NCI-H2081 treated with DMSO at 0.1 percent for 48 hours (cell line): Measurements from ENCODE around the gene EDA2R.

ENCODE experiments used
- DNase-seq: peaks from one replicate; lab custom pipeline; 2025; lab: John Stamatoyannopoulos, UW

EDA2R gene

GRCh38 chrX:66638591-66639500, at the start of gene EDA2R:
Gene EDA2R, minus strand, starts transcription at chrX:66639078. Its CDS starts 23,058 bp downstream, at chrX:66616020.
- no peak for DNase-seq

- DNase-seq: no peak
Measured at GRCh38 chrX:66684196-66684595, 45.3 kb upstream of the EDA2R start.

GRCh38 chrX:66680451-66680850, 41.6 kb upstream of the EDA2R start:
- no peak for DNase-seq

- no peak for DNase-seq
Measured at GRCh38 chrX:66677430-66677829, 38.6 kb upstream of the EDA2R start.

- DNase-seq: no peak
Measured at GRCh38 chrX:66676990-66677389, 38.1 kb upstream of the EDA2R start.

GRCh38 chrX:66676413-66676812, 37.5 kb upstream of the EDA2R start:
- no peak for DNase-seq

- DNase-seq: no peak
Measured at GRCh38 chrX:66675541-66675940, 36.7 kb upstream of the EDA2R start.

GRCh38 chrX:66674506-66674905, 35.6 kb upstream of the EDA2R start:
- DNase-seq: no peak

- DNase-seq: no peak
Measured at GRCh38 chrX:66672106-66672505, 33.2 kb upstream of the EDA2R start.

GRCh38 chrX:66654411-66654810, 15.5 kb upstream of the EDA2R start:
- DNase-seq: no peak

GRCh38 chrX:66635360-66635759, 3.5 kb downstream of the EDA2R start:
- no peak for DNase-seq

- no peak for DNase-seq
Measured at GRCh38 chrX:66634272-66634671, 4.6 kb downstream of the EDA2R start.

GRCh38 chrX:66633541-66633940, 5.3 kb downstream of the EDA2R start:
- DNase-seq: no peak

GRCh38 chrX:66632981-66633380, 5.9 kb downstream of the EDA2R start:
- no peak for DNase-seq

- no peak for DNase-seq
Measured at GRCh38 chrX:66632473-66632872, 6.4 kb downstream of the EDA2R start.

GRCh38 chrX:66625525-66625924, 13.4 kb downstream of the EDA2R start:
- no peak for DNase-seq

GRCh38 chrX:66622209-66622608, 16.7 kb downstream of the EDA2R start:
- DNase-seq: no peak

GRCh38 chrX:66616944-66617343, 21.9 kb downstream of the EDA2R start:
- no peak for DNase-seq

GRCh38 chrX:66602381-66602938, 36.4 kb downstream of the EDA2R start:
- no peak for DNase-seq

GRCh38 chrX:66601522-66601921, 37.4 kb downstream of the EDA2R start:
- no peak for DNase-seq

GRCh38 chrX:66579219-66579618, 59.7 kb downstream of the EDA2R start:
- DNase-seq: no peak

GRCh38 chrX:66553973-66554372, 84.9 kb downstream of the EDA2R start:
- no peak for DNase-seq

- DNase-seq: no peak
Measured at GRCh38 chrX:66547847-66548369, 91.0 kb downstream of the EDA2R start.
